PC-9 (cell line): Measurements from ENCODE around the gene MBD5. TPM values are rescaled to one million over a fixed set of nuclear protein-coding genes. Genes with fewer than 3 reads are reported as not detected.

Experiments
- BruUV-seq: library from RNA; stranded (reverse); fragments of 400-500 nt; replicated peaks from 2 replicates; lab custom pipeline; 2021; lab: Mats Ljungman, UMichigan
- CTCF ChIA-PET: fragments of 300-600 bp; sonication (Branson Sonifier 250); formaldehyde crosslinking; loops from one replicate; lab custom pipeline; 2022; ENCODE audit warnings: antibody characterized with exemption; lab: Charles Lee
- POLR2A ChIA-PET: fragments of 300-600 bp; sonication (Branson Sonifier 250); formaldehyde crosslinking; loops from one replicate; lab custom pipeline; 2022; ENCODE audit warnings: antibody characterized with exemption; ENCODE audit not compliant: unreplicated experiment; lab: Charles Lee
- DNase-seq, 2 experiments: peaks; one replicate each; pipeline versions ENCODE4 v3.0.0 to v3.0.0-alpha.2; 2015 to 2022; ENCODE audit warnings: mixed read lengths in 1 of 2
- H2AFZ ChIP-seq: fragments of 200-600 bp; sonication (generic); 2 replicates; pipeline ENCODE4 v1.8.1; 2017; ENCODE audit warnings: antibody characterized with exemption
- H3F3A ChIP-seq: fragments of 200-600 bp; sonication (generic); 2 replicates; pipeline ENCODE4 v1.8.1; 2017; ENCODE audit warnings: antibody characterized with exemption, mild to moderate bottlenecking, low read depth; ENCODE audit not compliant: insufficient read depth
- H3K27ac ChIP-seq: fragments of 200-600 bp; sonication (generic); 2 replicates; pipeline ENCODE4 v1.6.1; 2016; ENCODE audit warnings: mixed run types
- H3K27me3 ChIP-seq: fragments of 200-600 bp; sonication (generic); 2 replicates; pipeline ENCODE4 v1.6.1; 2016; ENCODE audit warnings: low read depth, mixed run types; ENCODE audit not compliant: insufficient read depth
- H3K36me3 ChIP-seq: fragments of 200-600 bp; sonication (generic); 2 replicates; pipeline ENCODE4 v1.6.1; 2016; ENCODE audit warnings: low read depth, mixed run types
- H3K4me1 ChIP-seq: fragments of 200-600 bp; sonication (generic); replicated peaks from 2 replicates; pipeline ENCODE4 v1.6.1; 2016; ENCODE audit warnings: mixed run types; ENCODE audit not compliant: insufficient read depth
- H3K4me2 ChIP-seq: fragments of 200-600 bp; sonication (generic); 2 replicates; pipeline ENCODE4 v1.6.1; 2017; ENCODE audit warnings: mixed run types
- H3K4me3 ChIP-seq: fragments of 200-600 bp; sonication (generic); 2 replicates; pipeline ENCODE4 v1.6.1; 2016; ENCODE audit warnings: mixed run types
- H3K79me2 ChIP-seq: fragments of 200-600 bp; sonication (generic); 2 replicates; pipeline ENCODE4 v1.6.1; 2017; ENCODE audit warnings: low read depth, mixed run types
- H3K9me2 ChIP-seq: fragments of 200-600 bp; sonication (generic); 2 replicates; pipeline ENCODE4 v1.8.1; 2017; ENCODE audit warnings: mild to moderate bottlenecking; ENCODE audit not compliant: insufficient read depth
- H3K9me3 ChIP-seq: fragments of 200-600 bp; sonication (generic); 2 replicates; pipeline ENCODE4 v1.8.1; 2016; ENCODE audit warnings: low read depth; ENCODE audit not compliant: insufficient read depth
- H4K20me1 ChIP-seq: fragments of 200-600 bp; sonication (generic); 2 replicates; pipeline ENCODE4 v1.8.1; 2017; ENCODE audit not compliant: insufficient read depth
- CTCF ChIP-seq: fragments of 200-600 bp; sonication (generic); conservative IDR thresholded peaks from 2 replicates; pipeline ENCODE4 v1.6.1; 2017; ENCODE audit warnings: mixed run types, antibody characterized with exemption, mild to moderate bottlenecking, moderate library complexity
- EZH2 ChIP-seq: fragments of 200-600 bp; sonication (generic); IDR thresholded peaks from 2 replicates; pipeline ENCODE4 v1.8.0; 2017; ENCODE audit warnings: antibody characterized with exemption, low read depth
- intact Hi-C: fragments of 100-400 bp; cut with micrococcal nuclease; formaldehyde crosslinking; loops from one replicate; pipeline ENCODE4 v1.10.0; 2022; ENCODE audit not compliant: unreplicated experiment
- total RNA-seq: library from RNA; stranded (reverse); gene quantifications from 2 replicates; pipeline ENCODE4 v1.2.3, GENCODE V29; 2021

The MBD5 gene
- total RNA-seq, 1 experiment from 2014 or later: 46.5 TPM

- Histone ChIP-seq H4K20me1 (no peaks in the 10 kb centered on the region), H3K4me1 (no peaks in the 10 kb centered on the region), H3K36me3 (no peaks in the 10 kb centered on the region), H3K79me2 (no peaks in the 10 kb centered on the region), H3K27me3 (no peaks in the 10 kb centered on the region), H3K9me3 (no peaks in the 10 kb centered on the region), H3K9me2 (no peaks in the 10 kb centered on the region), H3K4me2 (no peak overlapping the region), H3F3A (no peaks in the 10 kb centered on the region), H3K27ac (no peak overlapping the region), H3K4me3 (no peak overlapping the region), H2AFZ (no peak overlapping the region)
- POLR2A ChIA-PET: no interaction called here
- no peak for DNase-seq
- intact Hi-C loops: no loop called here
- TF ChIP-seq CTCF: no peak
- no peak for TF ChIP-seq EZH2
- no TSS peak for BruUV-seq
- CTCF ChIA-PET: no interaction called here
Measured at GRCh38 chr2:148103946-148104345, 83.1 kb downstream of the MBD5 start.

- Histone ChIP-seq H4K20me1 (no peaks in the 10 kb centered on the region), H3K4me1 (no peaks in the 10 kb centered on the region), H3K9me3 (no peaks in the 10 kb centered on the region), H3K27ac (no peak overlapping the region), H2AFZ (no peak overlapping the region), H3K27me3 (no peaks in the 10 kb centered on the region), H3K4me3 (no peak overlapping the region), H3K36me3 (no peaks in the 10 kb centered on the region), H3K79me2 (no peaks in the 10 kb centered on the region), H3K4me2 (no peak overlapping the region), H3F3A (no peaks in the 10 kb centered on the region), H3K9me2 (no peaks in the 10 kb centered on the region)
- no peak for DNase-seq
- no TSS peak for BruUV-seq
- TF ChIP-seq EZH2: no peak
- no peak for TF ChIP-seq CTCF
- intact Hi-C loops: no loop called here
- ChIA-PET POLR2A (no interaction called here), CTCF (no interaction called here)
Measured at GRCh38 chr2:148106331-148106730, 85.4 kb downstream of the MBD5 start.

DNA sequence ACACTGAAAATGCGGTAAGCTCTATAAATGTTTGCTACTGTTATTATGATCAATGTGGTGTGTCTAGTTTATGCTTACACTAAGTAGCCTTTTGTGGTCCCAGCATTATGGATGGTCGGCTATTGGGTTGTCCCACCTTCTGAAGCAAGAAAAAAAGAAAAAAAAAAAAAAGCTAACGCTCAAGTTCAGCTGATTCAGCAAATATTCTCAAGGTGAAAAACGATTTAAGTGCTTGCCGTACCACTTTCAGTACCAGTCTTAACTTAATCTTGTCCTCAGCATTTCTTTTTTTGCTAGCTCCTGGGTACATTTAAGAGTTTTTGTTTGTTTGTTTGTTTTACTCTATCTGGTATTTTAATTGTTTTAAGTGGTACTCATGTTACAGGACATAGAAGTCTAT lies 87.5 kb downstream of the MBD5 start:
- CTCF ChIA-PET: no interaction called here
- Histone ChIP-seq H3K9me2 (no peaks in the 10 kb centered on the region), H3K4me1 (no peaks in the 10 kb centered on the region), H3F3A (no peaks in the 10 kb centered on the region), H4K20me1 (no peaks in the 10 kb centered on the region), H3K27ac (no peak overlapping the region), H3K36me3 (no peaks in the 10 kb centered on the region), H2AFZ (no peak overlapping the region), H3K4me3 (no peak overlapping the region), H3K9me3 (no peaks in the 10 kb centered on the region), H3K4me2 (no peak overlapping the region), H3K79me2 (no peaks in the 10 kb centered on the region), H3K27me3 (no peaks in the 10 kb centered on the region)
- POLR2A ChIA-PET: interaction anchor here (0.5 to 0.6 kb wide), 2 partner anchors 88 to 409 kb away, joined by 5 to 6 read pairs; partner anchors contain the start of genes MBD5 and ORC4
- TF ChIP-seq EZH2 (no peak), CTCF (no peak)
- intact Hi-C loops: no loop called here
- BruUV-seq: no TSS peak
- no peak for DNase-seq
